SKM-1 treated with dmso at 0.1 percent for 144 hours (cell line): ENCODE measurements around the gene FSTL1.
A peak's percentile ranks its signal among the peaks of the same experiment; 100 is the strongest.

Experiments used
- DNase-seq: peaks from one replicate; lab custom pipeline; 2025; ENCODE audit not compliant: unreplicated experiment; lab: John Stamatoyannopoulos, UW

Gene FSTL1

GRCh38 chr3:120450600-120451271 lies at the start of gene FSTL1:
TSS of gene FSTL1 (minus strand) at chr3:120450992. CDS start at chr3:120450746, 246 bp downstream.
- no peak for DNase-seq

GRCh38 chr3:120498556-120499346 lies 48.0 kb upstream of the FSTL1 start:
- DNase-seq, result peak; percentile 16

GRCh38 chr3:120497818-120498217 lies 47.0 kb upstream of the FSTL1 start:
- no peak for DNase-seq

GRCh38 chr3:120497336-120497735 lies 46.5 kb upstream of the FSTL1 start:
- DNase-seq, result no peak

GRCh38 chr3:120496278-120497002 lies 45.6 kb upstream of the FSTL1 start:
- no peak for DNase-seq

- DNase-seq, result peak; percentile 45
Measured at GRCh38 chr3:120495809-120496208, 45.0 kb upstream of the FSTL1 start.

- no peak for DNase-seq
Measured at GRCh38 chr3:120492103-120492502, 41.3 kb upstream of the FSTL1 start.

GRCh38 chr3:120489421-120489820 lies 38.6 kb upstream of the FSTL1 start:
- no peak for DNase-seq

GRCh38 chr3:120488296-120488695 lies 37.5 kb upstream of the FSTL1 start:
- DNase-seq, result no peak

GRCh38 chr3:120487191-120487650 lies 36.4 kb upstream of the FSTL1 start:
- no peak for DNase-seq

- DNase-seq, result no peak
Measured at GRCh38 chr3:120481081-120481480, 30.3 kb upstream of the FSTL1 start.

GRCh38 chr3:120477781-120478180 lies 27.0 kb upstream of the FSTL1 start:
- DNase-seq, result no peak

- DNase-seq, result no peak
Measured at GRCh38 chr3:120475722-120476377, 25.1 kb upstream of the FSTL1 start.

GRCh38 chr3:120473896-120474675 lies 23.3 kb upstream of the FSTL1 start:
- no peak for DNase-seq

GRCh38 chr3:120473389-120473788 lies 22.6 kb upstream of the FSTL1 start:
- DNase-seq, result no peak

GRCh38 chr3:120472121-120472844 lies 21.5 kb upstream of the FSTL1 start:
- DNase-seq, result no peak

GRCh38 chr3:120471643-120472042 lies 20.9 kb upstream of the FSTL1 start:
- DNase-seq, result no peak

GRCh38 chr3:120470870-120471269 lies 20.1 kb upstream of the FSTL1 start:
- no peak for DNase-seq

- no peak for DNase-seq
Measured at GRCh38 chr3:120469882-120470301, 19.1 kb upstream of the FSTL1 start.

- DNase-seq, result no peak
Measured at GRCh38 chr3:120469440-120469839, 18.6 kb upstream of the FSTL1 start.
